Brain microvascular endothelial cell (primary cell): ENCODE measurements around the gene LIMA1.
"Not testable (repeated sequence)": the region's sequence is repeated elsewhere in the genome, so short reads cannot be mapped to it uniquely, and the experiment has no call there.

ENCODE experiments used
- DNase-seq: peaks from one replicate; pipeline ENCODE4 v3.0.0-alpha.2; 2020
- H3K27ac ChIP-seq: fragments of 250-450 bp; sonication (Bioruptor Pico); 2 replicates; pipeline ENCODE4 v1.5.1; 2020; ENCODE audit warnings: mild to moderate bottlenecking, moderate library complexity
- H3K27me3 ChIP-seq: fragments of 250-450 bp; sonication (Bioruptor Pico); replicated peaks from 2 replicates; pipeline ENCODE4 v1.5.1; 2020; ENCODE audit warnings: mild to moderate bottlenecking
- H3K36me3 ChIP-seq: fragments of 250-450 bp; sonication (Bioruptor Pico); replicated peaks from 2 replicates; pipeline ENCODE4 v1.5.1; 2020; ENCODE audit warnings: mild to moderate bottlenecking
- H3K4me3 ChIP-seq: 2 replicates; pipeline ENCODE4 v1.5.1; 2011; ENCODE audit warnings: low read depth, mild to moderate bottlenecking, control low read depth, low read length, moderate library complexity
- in situ Hi-C: cut with HindIII; loops from 2 replicates; pipeline ENCODE4 v1.10.0; 2017; ENCODE audit warnings: low sequenced_read_pairs, low pct_ligation_motif_present
- TF ChIP-seq, protein P1 (sequence below): IDR thresholded peaks from 2 replicates; pipeline ENCODE4 v1.5.1; 2011; ENCODE audit warnings: low read depth, mild to moderate bottlenecking, moderate library complexity, low read length, control low read depth, inconsistent platforms; ENCODE audit errors: missing control alignments

Gene LIMA1

DNA sequence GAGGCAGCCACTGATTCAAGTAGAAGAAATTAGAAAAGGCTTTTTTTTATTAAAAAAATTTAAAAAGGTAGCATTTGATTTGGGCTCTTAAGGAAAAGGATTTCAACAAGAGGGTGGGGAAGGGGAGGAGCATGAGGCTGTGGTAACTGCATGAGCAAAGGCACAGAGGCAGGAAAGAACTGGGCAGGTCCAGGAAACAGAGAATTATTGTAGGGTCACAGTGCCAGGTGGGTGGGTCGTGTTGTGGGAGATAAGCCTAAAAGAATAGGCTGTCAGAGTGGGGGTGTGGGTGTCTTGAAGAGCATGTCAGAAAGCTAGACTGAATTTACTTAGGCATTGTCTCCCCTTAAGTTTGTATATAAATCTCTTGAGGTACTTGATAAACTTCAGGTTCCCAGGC is 7.8 kb downstream of the LIMA1 start:
- TF ChIP-seq, protein P1, sequence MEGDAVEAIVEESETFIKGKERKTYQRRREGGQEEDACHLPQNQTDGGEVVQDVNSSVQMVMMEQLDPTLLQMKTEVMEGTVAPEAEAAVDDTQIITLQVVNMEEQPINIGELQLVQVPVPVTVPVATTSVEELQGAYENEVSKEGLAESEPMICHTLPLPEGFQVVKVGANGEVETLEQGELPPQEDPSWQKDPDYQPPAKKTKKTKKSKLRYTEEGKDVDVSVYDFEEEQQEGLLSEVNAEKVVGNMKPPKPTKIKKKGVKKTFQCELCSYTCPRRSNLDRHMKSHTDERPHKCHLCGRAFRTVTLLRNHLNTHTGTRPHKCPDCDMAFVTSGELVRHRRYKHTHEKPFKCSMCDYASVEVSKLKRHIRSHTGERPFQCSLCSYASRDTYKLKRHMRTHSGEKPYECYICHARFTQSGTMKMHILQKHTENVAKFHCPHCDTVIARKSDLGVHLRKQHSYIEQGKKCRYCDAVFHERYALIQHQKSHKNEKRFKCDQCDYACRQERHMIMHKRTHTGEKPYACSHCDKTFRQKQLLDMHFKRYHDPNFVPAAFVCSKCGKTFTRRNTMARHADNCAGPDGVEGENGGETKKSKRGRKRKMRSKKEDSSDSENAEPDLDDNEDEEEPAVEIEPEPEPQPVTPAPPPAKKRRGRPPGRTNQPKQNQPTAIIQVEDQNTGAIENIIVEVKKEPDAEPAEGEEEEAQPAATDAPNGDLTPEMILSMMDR, result no peak
- Histone ChIP-seq H3K27me3 (no peaks in the 10 kb centered on the region), H3K27ac (no peak overlapping the region), H3K4me3 (no peak overlapping the region), H3K36me3 (no peaks in the 10 kb centered on the region)
- no peak for DNase-seq
- in situ Hi-C loops, result no loop called here

DNA sequence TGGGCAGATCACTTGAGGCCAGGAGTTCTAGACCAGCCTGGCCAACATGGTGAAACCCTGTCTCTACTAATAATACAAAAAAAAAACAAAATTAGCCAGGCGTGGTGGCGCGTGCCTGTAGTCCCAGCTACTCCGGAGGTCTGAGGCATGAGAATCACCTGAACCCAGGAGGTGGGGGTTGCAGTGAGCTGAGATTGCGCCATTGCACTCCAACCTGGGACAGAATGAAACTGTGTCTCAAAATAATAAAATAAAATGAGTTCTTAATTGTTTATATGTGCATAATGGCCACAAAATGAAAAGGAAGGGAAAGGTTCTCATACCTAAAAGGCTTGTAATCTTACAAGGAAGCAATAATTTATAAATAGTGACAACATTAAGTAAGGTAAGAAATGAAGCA is 8.2 kb downstream of the LIMA1 start:
- H3K4me3 ChIP-seq, H3K27me3 ChIP-seq, H3K27ac ChIP-seq, DNase-seq, H3K36me3 ChIP-seq, in situ Hi-C loops: not testable (repeated sequence)

DNA sequence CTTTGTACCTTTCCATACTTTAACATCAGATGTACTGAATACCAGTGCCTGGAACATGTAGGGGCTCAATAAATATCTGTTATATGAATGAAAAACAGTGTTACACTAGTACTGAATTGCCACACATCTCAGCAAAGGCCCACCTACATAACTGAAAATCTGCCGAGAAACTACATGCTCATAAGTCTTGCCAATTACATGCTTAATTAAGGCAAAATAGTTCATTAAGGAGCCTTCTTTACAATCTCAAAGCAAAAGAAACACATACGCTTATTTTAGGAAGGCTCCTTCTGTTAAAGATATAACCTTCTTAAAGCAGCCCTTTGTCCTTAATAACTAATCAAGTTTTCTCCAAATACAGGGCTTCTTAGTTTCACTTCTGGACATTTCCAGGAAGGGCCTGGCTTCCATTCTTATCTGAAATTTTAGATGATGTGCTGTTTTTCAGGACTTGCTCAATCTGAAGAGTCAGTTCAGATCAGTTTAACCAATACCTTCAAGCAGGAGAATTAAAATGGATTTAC is 11.5 kb downstream of the LIMA1 start:
- Histone ChIP-seq H3K27me3 (no peaks in the 10 kb centered on the region), H3K4me3 (no peak overlapping the region), H3K27ac (no peak overlapping the region), H3K36me3 (no peaks in the 10 kb centered on the region)
- no peak for DNase-seq
- in situ Hi-C loops, result no loop called here
- TF ChIP-seq, protein P1, result no peak

DNA sequence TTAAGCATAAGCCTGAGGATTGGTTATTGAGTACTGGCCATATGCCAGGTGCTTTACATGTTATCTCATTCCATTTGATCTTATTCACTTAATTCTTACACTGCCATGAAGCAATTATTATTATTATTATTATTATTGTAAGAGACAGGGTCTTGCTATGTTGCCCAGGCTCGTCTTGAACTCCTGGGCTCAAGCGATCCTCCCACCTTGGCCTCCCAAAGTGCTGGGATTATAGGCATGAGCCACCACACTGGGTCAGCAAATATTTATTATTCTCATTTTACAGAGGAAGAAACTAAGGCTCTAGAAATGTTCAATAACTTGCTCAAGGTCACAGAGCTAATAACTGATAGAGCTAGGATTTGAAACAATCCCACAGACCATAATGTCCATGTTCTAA is 14.8 kb downstream of the LIMA1 start:
- no peaks in the 10 kb centered on the region for H3K27me3 ChIP-seq
- H3K36me3 ChIP-seq, result no peaks in the 10 kb centered on the region
- TF ChIP-seq, protein P1, result no peak
- no peak overlapping the region for H3K27ac ChIP-seq
- no peak overlapping the region for H3K4me3 ChIP-seq
- no peak for DNase-seq
- in situ Hi-C loops, result no loop called here

DNA sequence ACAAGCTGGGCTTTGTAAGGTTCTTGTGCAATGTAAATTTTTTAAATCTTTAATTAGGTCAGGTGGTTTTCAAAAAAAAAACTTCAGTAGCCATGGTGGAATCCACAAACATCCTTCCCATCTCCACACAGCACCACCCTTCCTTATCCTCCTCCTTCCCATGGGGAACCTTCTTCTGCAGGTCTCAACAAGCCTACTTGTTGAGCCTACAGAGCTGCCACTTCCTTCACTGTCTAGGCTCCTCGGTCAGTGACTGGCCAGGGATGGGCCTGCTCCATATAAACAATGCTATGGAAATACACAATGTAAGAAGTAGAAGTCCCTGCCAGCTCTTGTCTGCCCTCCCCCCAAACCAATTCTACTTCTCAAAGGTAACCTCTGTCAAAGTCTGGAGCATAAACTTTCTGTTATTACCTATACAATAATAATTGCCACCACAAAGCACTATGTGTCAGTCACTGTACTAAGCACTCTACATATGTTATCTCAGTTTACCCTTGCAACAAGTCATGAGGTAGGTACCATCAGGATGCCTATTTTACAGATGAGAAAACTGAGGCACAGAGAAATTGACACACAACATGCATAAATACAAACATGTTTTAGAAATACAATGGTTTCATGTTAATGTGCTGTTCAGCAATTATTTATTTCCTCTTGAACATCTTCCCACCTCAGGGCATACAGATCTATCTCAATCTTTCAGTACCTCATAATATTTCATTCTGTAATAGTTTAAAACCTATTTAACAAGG is 17.4 kb downstream of the LIMA1 start:
- Histone ChIP-seq H3K27me3 (no peaks in the 10 kb centered on the region), H3K27ac (no peak overlapping the region), H3K4me3 (no peak overlapping the region), H3K36me3 (no peaks in the 10 kb centered on the region)
- no peak for DNase-seq
- in situ Hi-C loops, result no loop called here
- TF ChIP-seq, protein P1, result no peak

DNA sequence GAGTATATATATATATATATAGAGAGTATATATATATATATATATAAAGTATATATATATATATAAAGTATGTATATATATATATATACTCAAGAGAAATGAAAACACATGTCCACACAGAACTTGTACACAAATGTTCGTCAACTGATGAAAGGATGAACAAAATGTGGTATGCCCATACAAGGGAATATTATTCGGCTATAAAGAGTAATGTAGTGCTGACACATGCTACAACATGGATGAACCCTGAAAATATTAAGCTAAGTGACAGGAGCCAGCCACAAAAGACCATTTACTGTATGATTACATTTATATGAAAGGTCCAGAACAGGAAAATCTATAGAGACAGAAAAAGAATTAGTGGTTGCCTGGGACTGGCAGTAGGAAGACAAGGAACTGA is 19.5 kb downstream of the LIMA1 start:
- TF ChIP-seq, protein P1, result no peak
- in situ Hi-C loops, result no loop called here
- no peaks in the 10 kb centered on the region for H3K36me3 ChIP-seq
- H3K27ac ChIP-seq, result no peak overlapping the region
- no peaks in the 10 kb centered on the region for H3K27me3 ChIP-seq
- no peak overlapping the region for H3K4me3 ChIP-seq
- DNase-seq, result no peak
